Measurements from ENCODE around the gene SEZ6L2.
"Not testable (repeated sequence)": the region's sequence is repeated elsewhere in the genome, so short reads cannot be mapped to it uniquely, and the experiment has no call there.

The SEZ6L2 gene

GRCh38 chr16:29922326-29922725 lies 23.0 kb upstream of the SEZ6L2 start:
- Histone ChIP-seq H3K4me1 (ENCODE audit: control insufficient read depth, insufficient read depth, low read length) (peaks cover 14% of the 10 kb centered on the region), H3K36me3 (ENCODE audit: control insufficient read depth, insufficient read depth, low read length, severe bottlenecking) (peaks cover 42% of the 10 kb centered on the region), H3K9ac (ENCODE audit: low read length) (no peak overlapping the region), H3K9me3 (ENCODE audit: control insufficient read depth, low read length) (no peaks in the 10 kb centered on the region), H3K4me3 (ENCODE audit: low read length) (no peak overlapping the region), H3K27me3 (replicated peaks; ENCODE audit: control insufficient read depth, insufficient read depth, low read length) (no peaks in the 10 kb centered on the region)
- DNase-seq (ENCODE audit: low read depth) = no peak

GRCh38 chr16:29921034-29921385 lies 21.7 kb upstream of the SEZ6L2 start:
- Histone ChIP-seq H3K36me3 (ENCODE audit: control insufficient read depth, insufficient read depth, low read length, severe bottlenecking) (peaks cover 42% of the 10 kb centered on the region), H3K9ac (ENCODE audit: low read length) (no peak overlapping the region), H3K27me3 (replicated peaks; ENCODE audit: control insufficient read depth, insufficient read depth, low read length) (no peaks in the 10 kb centered on the region), H3K4me3 (ENCODE audit: low read length) (no peak overlapping the region), H3K9me3 (ENCODE audit: control insufficient read depth, low read length) (no peaks in the 10 kb centered on the region), H3K4me1 (ENCODE audit: control insufficient read depth, insufficient read depth, low read length) (peaks cover 4% of the 10 kb centered on the region)
- DNase-seq (ENCODE audit: low read depth) = no peak

- Histone ChIP-seq H3K9ac (ENCODE audit: low read length) (no peak overlapping the region), H3K36me3 (ENCODE audit: control insufficient read depth, insufficient read depth, low read length, severe bottlenecking) (peaks cover 42% of the 10 kb centered on the region), H3K4me3 (ENCODE audit: low read length) (no peak overlapping the region), H3K9me3 (ENCODE audit: control insufficient read depth, low read length) (no peaks in the 10 kb centered on the region), H3K4me1 (ENCODE audit: control insufficient read depth, insufficient read depth, low read length) (peaks cover 4% of the 10 kb centered on the region), H3K27me3 (replicated peaks; ENCODE audit: control insufficient read depth, insufficient read depth, low read length) (no peaks in the 10 kb centered on the region)
- DNase-seq (ENCODE audit: low read depth) = no peak
Measured at GRCh38 chr16:29920288-29921033, 21.1 kb upstream of the SEZ6L2 start.

- H3K9me3 ChIP-seq (ENCODE audit: control insufficient read depth, low read length) = no peaks in the 10 kb centered on the region
- H3K9ac ChIP-seq (ENCODE audit: low read length) = no peak overlapping the region
- DNase-seq (ENCODE audit: low read depth) = no peak
- no peak overlapping the region for H3K4me3 ChIP-seq (ENCODE audit: low read length)
- no peaks in the 10 kb centered on the region for H3K4me1 ChIP-seq (ENCODE audit: control insufficient read depth, insufficient read depth, low read length)
- peaks cover 41% of the 10 kb centered on the region for H3K36me3 ChIP-seq (ENCODE audit: control insufficient read depth, insufficient read depth, low read length, severe bottlenecking)
- no peaks in the 10 kb centered on the region for H3K27me3 ChIP-seq (replicated peaks; ENCODE audit: control insufficient read depth, insufficient read depth, low read length)
Measured at GRCh38 chr16:29916979-29917378, 17.6 kb upstream of the SEZ6L2 start.

- Histone ChIP-seq H3K9ac (ENCODE audit: low read length) (no peak overlapping the region), H3K4me3 (ENCODE audit: low read length) (no peak overlapping the region), H3K4me1 (ENCODE audit: control insufficient read depth, insufficient read depth, low read length) (no peaks in the 10 kb centered on the region), H3K27me3 (replicated peaks; ENCODE audit: control insufficient read depth, insufficient read depth, low read length) (no peaks in the 10 kb centered on the region), H3K9me3 (ENCODE audit: control insufficient read depth, low read length) (no peaks in the 10 kb centered on the region), H3K36me3 (ENCODE audit: control insufficient read depth, insufficient read depth, low read length, severe bottlenecking) (peaks cover 34% of the 10 kb centered on the region)
- no peak for DNase-seq (ENCODE audit: low read depth)
Measured at GRCh38 chr16:29915590-29916247, 16.4 kb upstream of the SEZ6L2 start.

- H3K9me3 ChIP-seq (ENCODE audit: control insufficient read depth, low read length) = no peaks in the 10 kb centered on the region
- no peak for DNase-seq (ENCODE audit: low read depth)
- no peak overlapping the region for H3K4me3 ChIP-seq (ENCODE audit: low read length)
- H3K36me3 ChIP-seq (ENCODE audit: control insufficient read depth, insufficient read depth, low read length, severe bottlenecking) = peaks cover 17% of the 10 kb centered on the region
- no peak overlapping the region for H3K9ac ChIP-seq (ENCODE audit: low read length)
- H3K27me3 ChIP-seq (replicated peaks; ENCODE audit: control insufficient read depth, insufficient read depth, low read length) = no peaks in the 10 kb centered on the region
- peaks cover 7% of the 10 kb centered on the region for H3K4me1 ChIP-seq (ENCODE audit: control insufficient read depth, insufficient read depth, low read length)
Measured at GRCh38 chr16:29913514-29913913, 14.2 kb upstream of the SEZ6L2 start.

GRCh38 chr16:29912087-29912486 lies 12.7 kb upstream of the SEZ6L2 start:
- Histone ChIP-seq H3K36me3 (ENCODE audit: control insufficient read depth, insufficient read depth, low read length, severe bottlenecking) (peaks cover 11% of the 10 kb centered on the region), H3K9ac (ENCODE audit: low read length) (no peak overlapping the region)
- DNase-seq (ENCODE audit: low read depth) = no peak

GRCh38 chr16:29911676-29912010 lies 12.3 kb upstream of the SEZ6L2 start:
- Histone ChIP-seq H3K9me3 (ENCODE audit: control insufficient read depth, low read length) (no peaks in the 10 kb centered on the region), H3K27me3 (replicated peaks; ENCODE audit: control insufficient read depth, insufficient read depth, low read length) (no peaks in the 10 kb centered on the region), H3K36me3 (ENCODE audit: control insufficient read depth, insufficient read depth, low read length, severe bottlenecking) (peaks cover 12% of the 10 kb centered on the region), H3K4me1 (ENCODE audit: control insufficient read depth, insufficient read depth, low read length) (peaks cover 7% of the 10 kb centered on the region), H3K9ac (ENCODE audit: low read length) (no peak overlapping the region), H3K4me3 (ENCODE audit: low read length) (no peak overlapping the region)
- DNase-seq (ENCODE audit: low read depth) = no peak

More at GRCh38 chr16:29912087-29912486, 12.7 kb upstream of the SEZ6L2 start:
- no peaks in the 10 kb centered on the region for H3K27me3 ChIP-seq (replicated peaks; ENCODE audit: control insufficient read depth, insufficient read depth, low read length)
- no peak overlapping the region for H3K4me3 ChIP-seq (ENCODE audit: low read length)
- H3K4me1 ChIP-seq (ENCODE audit: control insufficient read depth, insufficient read depth, low read length) = peaks cover 7% of the 10 kb centered on the region
- no peaks in the 10 kb centered on the region for H3K9me3 ChIP-seq (ENCODE audit: control insufficient read depth, low read length)

- Histone ChIP-seq H3K4me1 (ENCODE audit: control insufficient read depth, insufficient read depth, low read length) (peaks cover 7% of the 10 kb centered on the region), H3K27me3 (replicated peaks; ENCODE audit: control insufficient read depth, insufficient read depth, low read length) (no peaks in the 10 kb centered on the region), H3K9ac (ENCODE audit: low read length) (no peak overlapping the region), H3K4me3 (ENCODE audit: low read length) (no peak overlapping the region), H3K9me3 (ENCODE audit: control insufficient read depth, low read length) (no peaks in the 10 kb centered on the region), H3K36me3 (ENCODE audit: control insufficient read depth, insufficient read depth, low read length, severe bottlenecking) (peaks cover 15% of the 10 kb centered on the region)
- no peak for DNase-seq (ENCODE audit: low read depth)
Measured at GRCh38 chr16:29910819-29911675, 11.7 kb upstream of the SEZ6L2 start.

GRCh38 chr16:29909851-29910250 lies 10.5 kb upstream of the SEZ6L2 start:
- H3K4me3 ChIP-seq (ENCODE audit: low read length); H3K4me1 ChIP-seq (ENCODE audit: control insufficient read depth, insufficient read depth, low read length); H3K9me3 ChIP-seq (ENCODE audit: control insufficient read depth, low read length); DNase-seq (ENCODE audit: low read depth); H3K27me3 ChIP-seq (replicated peaks; ENCODE audit: control insufficient read depth, insufficient read depth, low read length); H3K9ac ChIP-seq (ENCODE audit: low read length): not testable (repeated sequence)
- H3K36me3 ChIP-seq (ENCODE audit: control insufficient read depth, insufficient read depth, low read length, severe bottlenecking) = peaks cover 12% of the 10 kb centered on the region

- Histone ChIP-seq H3K27me3 (replicated peaks; ENCODE audit: control insufficient read depth, insufficient read depth, low read length) (no peaks in the 10 kb centered on the region), H3K4me3 (ENCODE audit: low read length) (no peak overlapping the region), H3K9ac (ENCODE audit: low read length) (no peak overlapping the region), H3K9me3 (ENCODE audit: control insufficient read depth, low read length) (no peaks in the 10 kb centered on the region), H3K4me1 (ENCODE audit: control insufficient read depth, insufficient read depth, low read length) (peaks cover 7% of the 10 kb centered on the region), H3K36me3 (ENCODE audit: control insufficient read depth, insufficient read depth, low read length, severe bottlenecking) (peaks cover 8% of the 10 kb centered on the region)
- peak; percentile 23 for DNase-seq (ENCODE audit: low read depth)
Measured at GRCh38 chr16:29909391-29909790, 10.0 kb upstream of the SEZ6L2 start.

All from adipocyte (in vitro differentiated cells).